Osteocyte (in vitro differentiated cells): Measurements from ENCODE around the gene AK9. TPM values are rescaled to one million over a fixed set of nuclear protein-coding genes. Genes with fewer than 3 reads are reported as not detected.

Source experiments
- DNase-seq: peaks from one replicate; pipeline ENCODE4 v3.0.0; 2021; ENCODE audit warnings: mixed read lengths; ENCODE audit not compliant: unreplicated experiment; ENCODE audit errors: extremely low spot score
- H3K27ac Mint-ChIP-seq: one replicate; pipeline ENCODE4 v1.8.0; 2021; ENCODE audit warnings: mild to moderate bottlenecking, mixed read lengths; ENCODE audit not compliant: unreplicated experiment
- H3K27me3 Mint-ChIP-seq: one replicate; pipeline ENCODE4 v1.8.0; 2021; ENCODE audit warnings: mixed read lengths; ENCODE audit not compliant: unreplicated experiment
- H3K36me3 Mint-ChIP-seq: one replicate; pipeline ENCODE4 v1.8.0; 2021; ENCODE audit warnings: mixed read lengths; ENCODE audit not compliant: unreplicated experiment
- H3K4me1 Mint-ChIP-seq: one replicate; pipeline ENCODE4 v1.8.0; 2021; ENCODE audit warnings: mixed read lengths; ENCODE audit not compliant: unreplicated experiment
- H3K4me3 Mint-ChIP-seq: one replicate; pipeline ENCODE4 v1.8.0; 2021; ENCODE audit warnings: mild to moderate bottlenecking, moderate library complexity, mixed read lengths; ENCODE audit not compliant: unreplicated experiment
- H3K9me3 Mint-ChIP-seq: one replicate; pipeline ENCODE4 v1.8.0; 2021; ENCODE audit warnings: mixed read lengths; ENCODE audit not compliant: unreplicated experiment
- CTCF ChIP-seq: fragments of 200-600 bp; sonication (generic); IDR thresholded peaks from 2 replicates; pipeline ENCODE4 v1.5.0; 2021; ENCODE audit warnings: antibody characterized with exemption, mild to moderate bottlenecking, moderate library complexity
- total RNA-seq: library from RNA; stranded (reverse); gene quantifications from 2 replicates; pipeline ENCODE4 v1.2.1, GENCODE V29; 2021

The AK9 gene
- total RNA-seq, 1 donor from 2014 or later, result 5.3 TPM

GRCh38 chr6:109496036-109496772, 194.8 kb downstream of the AK9 start:
- H3K4me1 Mint-ChIP-seq, result no peaks in the 10 kb centered on the region
- no peak for DNase-seq
- TF ChIP-seq CTCF, result no peak
- no peak overlapping the region for H3K4me3 Mint-ChIP-seq
- no peak overlapping the region for H3K27ac Mint-ChIP-seq
- H3K9me3 Mint-ChIP-seq, result no peaks in the 10 kb centered on the region
- no peaks in the 10 kb centered on the region for H3K36me3 Mint-ChIP-seq
- H3K27me3 Mint-ChIP-seq, result peaks cover 51% of the 10 kb centered on the region

DNA sequence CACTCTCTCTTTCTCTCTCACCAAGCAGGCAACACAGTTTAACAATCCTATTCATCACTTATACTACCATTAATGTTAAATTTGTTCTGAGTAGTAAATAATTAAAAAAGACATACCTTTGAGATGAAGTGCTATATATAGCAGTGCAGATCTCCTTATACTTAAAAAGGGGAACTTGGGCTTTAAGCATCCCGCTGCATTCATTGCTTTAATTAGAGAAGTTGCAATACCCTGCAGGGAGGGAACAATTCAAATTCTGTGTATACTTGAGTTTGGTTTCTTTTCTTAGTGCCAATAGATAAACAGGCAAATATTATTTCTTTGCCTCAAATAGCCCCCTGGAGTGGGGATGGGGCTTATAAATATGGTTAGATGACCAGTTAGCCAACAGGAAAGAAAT, 197.1 kb downstream of the AK9 start:
- no peaks in the 10 kb centered on the region for H3K36me3 Mint-ChIP-seq

GRCh38 chr6:109491207-109491938, 199.6 kb downstream of the AK9 start:
- DNase-seq, result no peak
- Mint-ChIP-seq H3K9me3 (no peaks in the 10 kb centered on the region), H3K27me3 (peaks cover 58% of the 10 kb centered on the region), H3K27ac (no peak overlapping the region), H3K4me3 (no peak overlapping the region), H3K36me3 (no peaks in the 10 kb centered on the region), H3K4me1 (no peaks in the 10 kb centered on the region)
- no peak for TF ChIP-seq CTCF

More for the DNA sequence above, 197.1 kb downstream of the AK9 start:
- Mint-ChIP-seq H3K27me3 (peaks cover 59% of the 10 kb centered on the region), H3K4me1 (no peaks in the 10 kb centered on the region), H3K4me3 (no peak overlapping the region), H3K9me3 (no peaks in the 10 kb centered on the region), H3K27ac (no peak overlapping the region)
- no peak for TF ChIP-seq CTCF
- DNase-seq, result no peak

GRCh38 chr6:109490713-109491112, 200.3 kb downstream of the AK9 start:
- Mint-ChIP-seq H3K4me3 (no peak overlapping the region), H3K27ac (no peak overlapping the region), H3K9me3 (no peaks in the 10 kb centered on the region), H3K4me1 (no peaks in the 10 kb centered on the region), H3K27me3 (peaks cover 53% of the 10 kb centered on the region), H3K36me3 (no peaks in the 10 kb centered on the region)
- TF ChIP-seq CTCF, result no peak
- DNase-seq, result no peak

- H3K27me3 Mint-ChIP-seq, result peaks cover 33% of the 10 kb centered on the region
- no peak overlapping the region for H3K4me3 Mint-ChIP-seq
- H3K4me1 Mint-ChIP-seq, result no peaks in the 10 kb centered on the region
- no peak for DNase-seq
- H3K36me3 Mint-ChIP-seq, result no peaks in the 10 kb centered on the region
- H3K9me3 Mint-ChIP-seq, result no peaks in the 10 kb centered on the region
- no peak overlapping the region for H3K27ac Mint-ChIP-seq
- no peak for TF ChIP-seq CTCF
These were observed 203.0 kb downstream of the AK9 start for GRCh38 chr6:109488001-109488400.
